SK-N-DZ (cell line): ENCODE data around the gene TGM4.
"Not testable (repeated sequence)": the region's sequence is repeated elsewhere in the genome, so short reads cannot be mapped to it uniquely, and the experiment has no call there.

ENCODE experiments used
- DNase-seq: peaks from one replicate; pipeline ENCODE4 v3.0.0-alpha.2; 2015; ENCODE audit warnings: low spot score

Gene TGM4

GRCh38 chr3:44915702-44916438 is 41.5 kb downstream of the TGM4 start:
- DNase-seq: no peak

DNA sequence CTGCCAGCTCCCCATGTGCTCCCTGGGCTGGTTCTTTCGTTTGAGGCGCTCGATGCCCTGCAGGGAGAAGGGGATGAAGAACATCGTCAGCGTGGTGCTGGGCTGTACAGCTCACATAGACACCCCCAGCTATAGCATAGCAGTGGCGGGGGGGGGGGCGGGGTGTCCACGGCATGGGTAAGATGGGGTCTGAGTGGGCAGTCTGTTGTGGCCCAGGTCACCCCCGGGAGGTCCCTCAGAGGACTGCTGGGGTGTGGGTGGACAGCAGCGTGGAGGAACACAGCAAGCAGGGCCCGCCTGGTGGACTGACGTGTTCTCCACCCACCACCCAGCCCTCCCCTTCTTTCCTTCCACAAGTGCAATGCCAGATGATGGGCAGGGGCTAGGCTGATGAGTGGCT is 43.7 kb downstream of the TGM4 start:
- DNase-seq: no peak

DNA sequence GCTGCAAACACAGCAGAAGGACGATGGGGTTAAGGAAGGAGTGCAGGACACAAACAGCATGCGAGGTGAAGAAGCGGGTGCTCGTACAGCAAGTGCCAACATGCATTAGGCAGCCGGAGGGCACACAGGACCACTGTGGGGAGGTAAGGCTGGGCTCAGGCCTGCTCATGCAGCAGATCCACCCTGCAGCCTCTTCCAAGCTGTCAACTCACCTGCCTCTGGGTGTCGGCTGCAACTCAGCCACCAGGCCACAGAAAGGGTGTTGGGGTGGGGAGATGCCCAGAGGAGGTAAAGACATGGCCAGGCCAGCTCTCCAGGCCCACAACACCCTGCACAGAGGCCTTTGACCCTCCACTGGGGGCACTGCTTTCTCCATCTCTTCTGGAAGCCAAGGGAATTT is 44.2 kb downstream of the TGM4 start:
- DNase-seq: no peak

- no peak for DNase-seq
Observed at GRCh38 chr3:44920081-44920480, 45.7 kb downstream of the TGM4 start.

DNA sequence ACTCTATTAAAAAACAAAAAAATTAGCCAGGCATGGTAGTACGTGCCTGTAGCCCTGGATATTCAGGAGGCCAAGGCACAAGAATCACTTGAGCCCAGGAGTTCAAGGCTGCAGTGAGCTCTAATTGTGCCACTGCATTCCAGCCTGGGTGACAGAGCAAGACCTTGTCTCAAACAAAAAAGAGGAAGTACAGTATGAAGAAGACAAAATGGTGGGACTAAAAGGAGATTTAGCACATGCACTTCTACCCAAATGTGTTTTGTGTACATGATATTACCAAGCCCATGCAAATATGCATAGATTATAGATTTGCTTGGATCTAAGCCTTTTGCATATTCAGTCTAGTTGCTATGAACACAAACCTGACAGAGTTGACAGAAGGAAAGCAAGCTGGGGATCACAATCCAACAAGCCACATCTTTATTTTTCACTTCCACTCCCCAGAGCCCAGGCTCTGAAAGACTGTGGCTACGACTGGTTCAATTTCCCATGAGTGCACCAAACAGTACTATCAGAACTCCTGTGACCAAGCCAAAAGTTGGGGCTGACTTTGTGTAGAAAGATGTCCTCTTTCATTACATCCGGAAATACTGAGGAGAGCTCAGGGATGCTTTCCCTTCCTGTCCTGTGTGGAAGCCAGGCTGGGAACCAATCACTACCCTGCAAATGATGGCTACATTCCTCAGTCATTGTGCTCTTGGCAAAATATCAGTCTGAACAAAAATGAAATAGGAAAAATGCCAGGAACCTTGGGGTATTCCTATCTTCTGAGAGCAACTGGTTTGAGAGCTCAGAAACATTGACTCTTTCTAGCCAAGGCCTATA is 49.4 kb downstream of the TGM4 start:
- DNase-seq: no peak

DNA sequence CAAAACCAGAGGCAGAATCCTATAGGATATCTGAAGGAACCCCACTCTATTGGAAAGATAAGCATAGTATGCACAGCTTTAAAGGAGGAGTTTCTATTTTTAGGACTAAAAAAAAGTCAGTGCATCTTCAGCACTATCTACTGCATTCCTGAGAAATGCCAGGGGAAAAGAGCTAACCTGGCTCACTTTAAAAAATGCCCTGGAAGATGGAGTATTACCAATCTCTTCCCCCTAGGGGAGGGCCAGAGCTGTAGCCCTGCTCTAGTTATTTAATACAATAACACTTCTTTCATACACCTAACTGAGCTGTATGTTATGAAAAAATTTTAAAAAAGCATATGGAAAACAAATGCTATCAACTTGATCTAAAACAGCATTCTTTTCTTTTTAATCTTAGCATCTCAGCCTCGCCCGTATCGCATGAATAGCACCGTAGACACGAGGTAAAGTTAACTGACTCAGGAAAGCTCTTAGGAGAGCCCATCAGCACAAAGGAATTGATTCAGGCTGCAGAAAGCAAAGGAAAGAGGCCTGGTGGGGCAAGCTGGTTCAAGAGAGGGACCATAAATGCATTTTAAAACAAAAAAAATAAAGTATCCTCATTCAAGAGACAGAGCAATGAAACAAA is 50.2 kb downstream of the TGM4 start:
- no peak for DNase-seq

DNA sequence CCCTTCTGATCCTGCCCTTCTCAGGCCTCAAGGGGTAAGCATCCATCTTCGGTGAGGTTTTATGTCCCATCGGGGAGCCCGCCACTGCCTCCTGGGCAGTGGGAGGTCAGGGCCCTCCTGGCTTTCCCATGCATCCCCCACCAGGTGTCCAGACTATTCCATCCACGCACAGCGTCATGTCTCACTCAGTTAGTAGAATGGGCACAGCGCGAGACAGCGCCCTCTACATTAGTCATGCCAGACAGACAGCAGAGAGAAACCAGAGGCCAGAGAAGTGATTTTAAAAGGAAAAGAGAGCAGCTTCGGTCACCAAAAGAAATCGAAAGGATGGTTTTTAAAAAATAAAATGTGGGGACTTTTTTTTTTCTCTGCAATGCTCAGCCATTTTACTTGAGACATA is 51.8 kb downstream of the TGM4 start:
- DNase-seq: no peak

DNA sequence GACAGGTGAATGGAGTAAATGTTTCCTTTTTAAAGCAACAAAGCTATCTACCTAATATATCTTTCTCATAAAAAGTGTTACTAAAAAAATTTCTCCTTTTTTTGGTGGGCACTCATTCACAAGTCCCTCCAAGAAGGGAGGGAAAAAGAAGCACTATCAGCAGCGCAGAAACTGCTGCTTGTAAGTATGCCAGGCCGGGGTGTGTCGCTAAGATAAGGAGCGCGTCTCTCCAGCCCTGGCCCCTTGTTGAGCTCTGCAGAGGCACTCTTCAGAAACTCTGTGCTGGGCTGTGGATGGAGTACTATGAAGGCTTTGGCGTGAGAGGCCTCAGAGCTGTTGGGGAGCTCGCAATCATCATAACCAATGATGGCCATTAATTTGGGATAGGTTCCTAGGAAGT is 52.5 kb downstream of the TGM4 start:
- no peak for DNase-seq

GRCh38 chr3:44927371-44927770 is 53.0 kb downstream of the TGM4 start:
- DNase-seq: no peak

DNA sequence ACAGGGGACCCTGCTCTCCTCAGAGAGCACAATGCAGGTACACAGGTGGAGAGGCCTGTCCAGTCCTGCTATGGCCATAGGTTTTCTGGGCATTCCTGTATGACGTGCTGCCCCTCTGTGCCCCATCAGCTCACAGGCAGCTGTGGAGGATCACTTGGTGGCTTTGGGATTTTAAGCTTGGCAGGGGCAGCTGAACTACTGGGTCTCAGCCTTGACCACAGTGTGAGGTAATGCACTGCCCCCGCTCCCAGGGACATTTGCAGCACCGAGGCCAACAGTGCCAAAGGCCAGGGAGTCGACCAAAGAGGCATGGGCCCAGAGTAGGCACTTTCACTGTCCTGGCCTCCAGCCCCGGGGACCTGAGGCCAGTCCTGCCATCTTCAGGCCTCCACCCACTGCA is 55.4 kb downstream of the TGM4 start:
- no peak for DNase-seq

DNA sequence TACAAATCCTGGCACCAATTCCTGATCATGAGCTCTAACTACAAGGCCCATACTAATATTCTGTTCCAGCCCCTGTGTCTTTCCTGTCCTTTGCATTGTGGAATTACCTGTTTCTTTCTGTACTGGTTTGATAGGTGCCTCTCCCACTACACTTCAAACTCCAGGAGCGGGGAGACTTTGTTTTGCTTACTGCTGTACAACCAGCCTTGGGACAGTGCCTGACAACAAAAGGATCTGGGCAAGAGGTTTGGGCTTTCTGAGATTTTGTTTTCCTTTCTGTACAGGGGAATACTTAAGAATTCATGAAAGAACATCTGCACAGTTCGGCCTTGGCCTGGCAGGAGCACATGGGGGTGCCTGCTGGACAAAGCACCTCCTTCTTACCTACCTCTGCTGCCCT is 56.5 kb downstream of the TGM4 start:
- no peak for DNase-seq

DNA sequence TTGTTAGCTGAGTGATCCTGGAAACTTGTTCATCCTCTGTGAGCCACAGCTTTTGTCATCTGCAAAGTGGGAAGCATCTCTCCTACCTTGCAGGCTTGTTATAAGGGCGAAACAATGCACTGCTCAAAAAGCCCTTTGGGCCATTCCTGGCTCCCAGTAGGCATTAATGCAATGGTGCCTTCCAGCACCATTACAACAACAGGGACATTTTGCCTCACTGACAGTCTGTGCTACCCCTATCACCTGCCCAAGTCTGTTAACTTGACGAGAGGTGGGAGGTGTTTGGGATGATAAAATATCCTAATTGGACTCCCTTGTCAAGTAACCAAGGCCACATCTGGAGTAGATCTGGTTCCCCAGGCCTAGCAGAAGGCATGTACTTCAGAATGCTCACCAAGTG is 57.4 kb downstream of the TGM4 start:
- no peak for DNase-seq

DNA sequence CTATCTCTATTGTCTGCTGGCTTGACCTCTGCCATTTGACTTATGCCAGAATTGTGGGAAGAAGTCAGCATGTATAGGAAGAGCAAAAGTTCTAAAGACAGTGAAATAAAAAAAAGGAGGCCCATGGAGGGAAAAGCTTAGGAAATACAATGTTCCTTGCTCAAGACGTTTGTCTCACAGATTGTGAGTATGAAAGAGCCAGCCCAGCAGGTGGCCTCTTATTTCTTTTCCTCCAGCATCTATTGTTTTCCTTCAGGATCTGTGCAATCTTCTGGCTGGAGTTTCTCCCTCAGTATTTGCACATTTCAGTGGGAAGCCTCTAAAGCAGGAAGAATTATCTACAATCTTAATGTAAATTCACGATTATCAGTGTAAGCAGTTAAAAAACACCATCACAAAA is 57.9 kb downstream of the TGM4 start:
- no peak for DNase-seq

- no peak for DNase-seq
Observed at GRCh38 chr3:44932986-44933944, 58.9 kb downstream of the TGM4 start.

DNA sequence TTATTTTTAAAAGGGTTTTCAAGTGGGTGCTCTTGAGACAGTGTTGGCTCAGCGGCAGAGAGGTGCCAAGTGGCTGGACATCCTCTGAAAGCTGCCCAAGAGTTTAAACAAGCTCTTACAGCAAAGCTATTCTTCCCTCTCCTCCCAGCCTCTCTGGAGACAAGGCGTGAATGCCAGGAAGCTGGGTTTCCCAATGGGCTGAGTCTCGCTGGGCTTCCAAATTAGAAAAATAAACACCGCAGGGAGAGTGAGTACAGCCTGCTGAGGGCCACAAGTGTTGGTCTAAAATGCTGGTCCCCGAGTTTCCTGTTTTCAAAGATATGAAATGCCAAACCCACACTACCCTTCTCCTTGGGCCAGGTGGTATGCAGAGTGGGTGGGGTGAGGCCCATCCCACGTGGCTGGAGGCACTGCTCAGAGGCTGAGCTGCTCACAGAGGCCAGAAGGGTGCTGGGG is 65.2 kb downstream of the TGM4 start:
- DNase-seq: no peak

DNA sequence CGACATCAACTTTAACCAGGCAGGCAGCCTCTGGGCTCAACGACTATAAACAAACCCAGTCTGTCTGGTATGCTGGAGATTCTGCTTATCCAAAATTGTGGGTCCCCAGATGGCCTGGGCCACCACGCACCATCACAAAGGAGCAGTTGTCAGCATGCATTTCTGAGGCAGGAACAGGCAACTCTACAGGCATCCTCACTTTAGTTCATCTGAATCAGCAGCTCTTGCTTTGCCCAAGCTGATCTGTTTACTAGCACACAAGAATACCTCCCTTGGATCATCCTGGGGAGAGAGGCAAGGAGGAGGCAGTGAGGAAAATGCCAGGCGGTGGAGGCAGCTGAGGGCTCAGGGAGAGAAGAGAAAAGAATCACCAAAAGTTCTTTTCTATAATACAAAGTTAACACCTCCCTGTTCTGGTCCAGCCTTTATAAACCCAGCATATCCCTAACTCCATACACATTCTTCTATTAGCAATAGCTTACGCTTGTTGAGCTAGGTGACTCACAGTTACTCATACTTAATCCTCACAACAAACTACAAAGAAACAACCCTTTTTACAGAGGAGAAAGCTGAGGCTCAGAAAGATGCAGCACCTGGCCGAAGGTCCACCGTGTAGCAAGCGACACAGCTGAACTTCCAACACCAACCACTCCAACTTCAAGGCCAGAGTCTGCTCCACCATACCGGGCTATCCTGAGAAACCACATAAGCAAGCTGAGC is 68.0 kb downstream of the TGM4 start:
- DNase-seq: no peak

GRCh38 chr3:44948239-44948638 is 73.8 kb downstream of the TGM4 start:
- no peak for DNase-seq

GRCh38 chr3:44949770-44950169 is 75.4 kb downstream of the TGM4 start:
- not testable (repeated sequence) for DNase-seq

DNA sequence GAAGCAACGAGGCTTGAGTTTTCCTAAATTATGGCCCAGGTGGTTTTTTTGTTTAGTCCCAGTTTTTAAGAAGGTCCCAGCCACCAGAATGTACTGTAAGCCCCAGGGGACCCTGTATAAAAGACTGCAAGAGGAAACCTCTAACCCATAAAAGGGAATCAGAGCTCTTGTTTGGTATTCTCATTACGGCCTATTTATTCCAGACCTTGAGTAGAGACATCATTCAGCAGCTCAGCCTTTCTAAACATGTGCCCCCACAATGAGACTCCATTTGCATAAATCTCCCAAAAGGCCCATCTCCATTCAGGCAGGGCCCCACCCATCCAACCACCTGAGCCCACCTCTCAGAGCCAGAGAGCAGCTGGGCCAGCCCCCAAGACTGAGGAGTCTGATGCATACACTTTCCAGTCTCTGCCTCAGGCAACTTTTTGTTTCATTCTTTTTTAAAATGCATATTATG is 75.9 kb downstream of the TGM4 start:
- DNase-seq: no peak

DNA sequence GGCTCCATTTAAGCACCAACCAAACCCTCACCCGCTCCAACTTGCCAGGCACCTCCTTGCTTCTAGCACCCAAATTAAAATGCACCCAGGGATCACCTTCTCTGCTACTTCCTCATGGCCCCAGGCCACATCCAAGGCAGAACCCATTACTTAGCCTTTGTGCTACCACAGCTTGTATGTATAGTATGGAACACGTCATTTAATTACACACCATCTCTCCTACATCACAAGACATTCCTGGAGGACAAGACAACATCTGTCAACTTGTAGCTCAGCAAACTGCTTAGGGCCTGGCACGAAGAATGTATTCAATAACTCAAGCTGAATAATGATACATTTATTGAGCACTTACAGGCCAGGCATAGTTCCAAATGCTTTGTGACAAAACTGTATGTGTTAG is 78.3 kb downstream of the TGM4 start:
- DNase-seq: no peak

GRCh38 chr3:44954304-44954703 is 79.9 kb downstream of the TGM4 start:
- no peak for DNase-seq
